LNCaP clone FGC (cell line): ENCODE results near the gene RPL23.

Experiments used
- DNase-seq: peaks from one replicate; pipeline ENCODE4 v3.0.0-alpha.2; 2011; ENCODE audit warnings: low read depth
- H3K4me3 ChIP-seq: 2 replicates; pipeline ENCODE4 v1.5.1; 2011; ENCODE audit warnings: mild to moderate bottlenecking, low read depth, low read length, control low read depth
- TF ChIP-seq, protein P1 (sequence below): IDR thresholded peaks from 2 replicates; pipeline ENCODE4 v1.5.1; 2012; ENCODE audit warnings: mild to moderate bottlenecking; ENCODE audit not compliant: control insufficient read depth, insufficient read depth; ENCODE audit errors: extremely low read depth

RPL23 gene

DNA sequence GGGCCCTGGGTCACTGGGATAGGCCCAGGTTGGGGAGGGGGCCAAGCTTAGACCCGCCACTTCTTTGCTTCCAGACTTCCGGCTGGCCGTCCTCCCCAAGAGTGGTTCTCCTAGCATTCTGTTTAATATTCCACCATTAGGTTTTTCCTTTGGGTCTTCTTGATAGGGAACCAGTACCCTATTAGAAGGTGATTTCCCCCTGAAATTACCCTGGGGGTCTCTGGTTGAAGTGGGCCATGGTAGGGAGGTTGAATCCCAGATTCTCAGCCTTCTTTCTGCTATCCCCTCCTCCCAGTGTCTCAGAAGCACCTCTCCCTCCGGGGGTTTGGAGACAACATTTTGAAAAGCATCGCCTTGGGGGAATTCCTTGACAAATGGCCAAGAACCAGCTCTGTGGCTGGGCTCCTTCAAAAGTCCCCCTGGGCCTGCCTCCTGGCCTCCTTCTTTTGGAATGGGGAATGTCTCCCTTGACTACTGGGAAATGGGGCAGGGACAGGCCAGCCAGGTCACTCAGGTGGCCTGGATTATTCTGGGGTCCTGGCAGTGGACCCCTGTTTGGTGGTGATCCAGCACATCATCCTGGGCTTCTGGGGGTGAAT is 22.1 kb upstream of the RPL23 start:
- no peak for DNase-seq
- TF ChIP-seq, protein P1, sequence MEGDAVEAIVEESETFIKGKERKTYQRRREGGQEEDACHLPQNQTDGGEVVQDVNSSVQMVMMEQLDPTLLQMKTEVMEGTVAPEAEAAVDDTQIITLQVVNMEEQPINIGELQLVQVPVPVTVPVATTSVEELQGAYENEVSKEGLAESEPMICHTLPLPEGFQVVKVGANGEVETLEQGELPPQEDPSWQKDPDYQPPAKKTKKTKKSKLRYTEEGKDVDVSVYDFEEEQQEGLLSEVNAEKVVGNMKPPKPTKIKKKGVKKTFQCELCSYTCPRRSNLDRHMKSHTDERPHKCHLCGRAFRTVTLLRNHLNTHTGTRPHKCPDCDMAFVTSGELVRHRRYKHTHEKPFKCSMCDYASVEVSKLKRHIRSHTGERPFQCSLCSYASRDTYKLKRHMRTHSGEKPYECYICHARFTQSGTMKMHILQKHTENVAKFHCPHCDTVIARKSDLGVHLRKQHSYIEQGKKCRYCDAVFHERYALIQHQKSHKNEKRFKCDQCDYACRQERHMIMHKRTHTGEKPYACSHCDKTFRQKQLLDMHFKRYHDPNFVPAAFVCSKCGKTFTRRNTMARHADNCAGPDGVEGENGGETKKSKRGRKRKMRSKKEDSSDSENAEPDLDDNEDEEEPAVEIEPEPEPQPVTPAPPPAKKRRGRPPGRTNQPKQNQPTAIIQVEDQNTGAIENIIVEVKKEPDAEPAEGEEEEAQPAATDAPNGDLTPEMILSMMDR, result no peak
- no peak overlapping the region for H3K4me3 ChIP-seq

DNA sequence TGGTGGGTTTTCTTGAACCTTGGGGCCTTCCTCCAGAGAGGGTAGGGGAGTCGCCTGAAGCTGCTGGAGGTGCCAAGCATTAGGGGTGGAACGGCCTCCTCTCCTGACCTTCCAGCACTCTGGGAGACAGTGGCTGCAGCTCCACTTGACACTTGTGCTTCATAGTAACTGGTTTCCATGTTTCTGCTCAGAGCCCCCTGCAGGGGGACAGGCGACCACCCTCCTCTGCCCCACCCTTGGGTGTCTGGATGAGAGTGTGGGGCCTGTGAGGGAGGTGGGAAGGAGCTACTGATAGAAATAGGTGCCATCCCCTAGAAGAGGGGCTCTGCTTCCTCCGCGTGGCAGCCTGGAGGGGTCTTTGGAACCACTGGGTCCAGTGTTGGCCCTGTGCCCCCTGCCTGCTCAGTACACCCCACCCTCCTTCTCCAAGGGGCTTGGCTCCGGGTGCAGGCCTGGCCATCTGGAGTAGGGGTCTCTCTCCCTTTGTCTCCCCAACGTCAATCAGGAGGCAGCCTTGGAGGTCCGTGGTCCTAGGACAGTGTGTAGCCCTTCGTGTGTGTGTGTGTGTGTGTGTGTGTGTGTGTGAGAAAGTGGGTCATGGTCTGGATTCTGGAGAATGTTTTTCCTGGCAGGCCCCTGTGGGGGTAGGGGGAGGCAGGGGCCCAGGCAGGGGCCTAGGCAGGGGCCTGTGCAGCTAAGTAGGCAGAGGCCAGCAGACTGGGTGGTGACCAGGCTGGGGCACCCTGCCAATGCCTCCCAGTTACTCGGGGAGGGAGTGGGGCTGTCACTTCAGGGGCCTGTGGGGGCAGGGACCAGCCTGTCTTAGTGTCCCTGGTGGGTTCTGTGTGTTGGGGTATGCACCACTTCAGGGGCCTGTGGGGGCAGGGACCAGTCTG is 21.2 kb upstream of the RPL23 start:
- H3K4me3 ChIP-seq, result no peak overlapping the region
- TF ChIP-seq, protein P1, result no peak
- no peak for DNase-seq

DNA sequence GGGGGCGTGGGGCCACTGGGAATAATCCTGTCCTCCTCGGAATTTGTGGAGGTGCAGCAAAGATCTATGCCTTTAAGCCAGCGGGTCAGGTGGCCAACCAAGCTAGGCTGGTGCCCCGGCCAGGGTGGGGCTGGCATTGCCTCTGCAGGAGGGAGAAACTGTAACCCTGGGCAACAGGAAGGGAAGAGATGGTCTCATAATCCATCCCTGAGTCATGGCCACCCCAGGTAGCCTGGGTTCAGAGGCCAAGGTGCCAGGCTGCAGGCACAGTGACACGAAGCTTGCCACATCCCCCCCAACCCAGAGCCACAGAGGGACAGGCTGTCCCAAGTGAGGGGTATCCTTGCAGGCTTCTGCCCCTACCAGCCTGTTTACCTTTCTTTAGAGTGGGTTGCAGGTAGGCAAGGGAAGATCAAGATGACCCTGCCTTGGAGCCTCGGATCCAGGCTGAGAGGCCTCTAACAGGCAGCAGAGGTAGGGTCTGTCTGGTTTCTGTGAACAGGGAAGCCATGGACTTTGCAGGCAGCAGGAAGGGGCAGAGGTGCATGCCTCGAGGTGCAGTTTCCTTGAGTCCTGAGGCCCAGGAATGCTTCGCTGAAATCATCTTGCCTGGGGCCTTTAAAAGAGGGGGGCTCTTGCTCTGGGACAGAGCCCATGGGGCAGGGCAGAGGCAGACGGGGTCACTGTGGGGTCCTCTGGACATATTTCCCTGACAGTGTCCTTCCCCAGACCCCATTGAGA is 20.3 kb upstream of the RPL23 start:
- no peak for DNase-seq
- H3K4me3 ChIP-seq, result no peak overlapping the region

DNA sequence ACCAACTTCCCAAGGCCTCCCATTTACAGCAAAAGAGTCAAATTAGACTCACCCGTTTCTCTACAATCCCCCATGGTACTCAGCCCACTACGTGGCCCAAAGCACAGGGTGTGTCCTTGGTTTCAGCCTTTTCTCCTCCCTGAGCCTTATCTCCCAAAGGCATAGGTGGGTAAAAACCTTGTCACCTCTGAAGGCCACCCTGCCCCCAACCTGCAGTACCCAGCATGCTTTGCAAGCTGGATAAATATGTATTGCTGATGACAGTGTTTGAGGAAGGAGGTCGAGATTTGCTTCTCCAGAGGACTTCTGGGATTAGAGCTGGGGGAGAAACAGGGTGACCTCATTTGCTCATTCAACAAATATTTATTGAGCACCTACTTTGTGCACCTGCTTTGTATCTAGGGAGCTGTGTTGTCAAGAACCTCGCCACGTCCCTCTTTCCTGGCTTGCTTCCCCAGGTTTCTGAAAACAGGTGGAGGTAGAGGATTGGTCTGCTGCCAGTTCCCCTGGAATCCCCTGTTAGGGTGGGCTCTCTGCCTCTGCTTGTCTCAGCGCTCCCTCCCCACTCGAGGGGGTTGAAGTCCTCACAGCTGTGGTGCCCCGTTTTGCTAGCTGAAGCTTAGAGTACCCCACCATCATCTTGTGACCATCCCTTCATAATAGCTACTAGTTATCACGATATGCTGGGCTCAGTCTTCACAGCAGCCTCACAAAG is 19.3 kb upstream of the RPL23 start:
- H3K4me3 ChIP-seq, result no peak overlapping the region
- DNase-seq, result no peak
- TF ChIP-seq, protein P1, result no peak

More for the DNA sequence above, 20.3 kb upstream of the RPL23 start:
- TF ChIP-seq, protein P1, result no peak

DNA sequence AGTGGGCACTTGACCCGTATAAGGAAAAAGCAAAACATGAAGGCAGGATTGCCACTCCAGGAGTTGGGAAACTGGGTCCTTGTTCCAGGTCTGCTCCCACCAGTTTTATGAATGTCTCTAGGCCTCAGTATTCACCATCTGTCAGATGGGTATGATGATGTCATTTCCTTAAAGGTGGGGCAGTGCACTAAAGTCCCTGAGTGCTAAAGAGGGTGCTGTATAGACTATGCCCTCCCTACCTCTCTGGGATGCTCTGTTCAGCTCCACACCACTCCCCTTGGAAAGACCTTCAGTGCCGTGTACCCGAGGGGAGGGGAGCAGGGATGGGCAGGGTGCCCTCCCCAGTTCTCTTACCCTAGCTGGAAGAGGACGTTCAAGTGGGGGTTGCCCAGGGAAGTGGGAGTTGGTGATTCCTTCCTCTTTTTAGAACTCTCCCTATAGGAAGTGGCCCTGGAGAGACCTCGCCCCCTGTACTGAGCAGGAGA is 18.5 kb upstream of the RPL23 start:
- DNase-seq, result no peak
- H3K4me3 ChIP-seq, result peak overlapping the region; percentile 99
- TF ChIP-seq, protein P1, result no peak
